AG08396 (cell line): ENCODE measurements around the gene ZNF423.
A peak's percentile ranks its signal among the peaks of the same experiment; 100 is the strongest.

Experiments used
- DNase-seq: peaks from one replicate; pipeline ENCODE4 v3.0.0; 2012; ENCODE audit warnings: low spot score, mixed read lengths

ZNF423 gene

GRCh38 chr16:49492896-49493626 lies 362.9 kb downstream of the ZNF423 start:
- DNase-seq, result no peak

- peak; percentile 82 for DNase-seq
Measured at GRCh38 chr16:49491771-49492761, 363.8 kb downstream of the ZNF423 start.

- no peak for DNase-seq
Measured at GRCh38 chr16:49491106-49491670, 364.7 kb downstream of the ZNF423 start.

- no peak for DNase-seq
Measured at GRCh38 chr16:49490321-49490705, 365.6 kb downstream of the ZNF423 start.

- no peak for DNase-seq
Measured at GRCh38 chr16:49489686-49490320, 366.1 kb downstream of the ZNF423 start.

- DNase-seq, result no peak
Measured at GRCh38 chr16:49488740-49489525, 367.0 kb downstream of the ZNF423 start.

- no peak for DNase-seq
Measured at GRCh38 chr16:49488336-49488735, 367.6 kb downstream of the ZNF423 start.

GRCh38 chr16:49487746-49488145 lies 368.2 kb downstream of the ZNF423 start:
- DNase-seq, result no peak

- DNase-seq, result no peak
Measured at GRCh38 chr16:49486400-49486799, 369.5 kb downstream of the ZNF423 start.

GRCh38 chr16:49485663-49486062 lies 370.2 kb downstream of the ZNF423 start:
- DNase-seq, result no peak

GRCh38 chr16:49484936-49485335 lies 371.0 kb downstream of the ZNF423 start:
- DNase-seq, result no peak

- peak; percentile 71 for DNase-seq
Measured at GRCh38 chr16:49484451-49484849, 371.5 kb downstream of the ZNF423 start.

GRCh38 chr16:49483651-49484450 lies 372.1 kb downstream of the ZNF423 start:
- DNase-seq, result no peak

GRCh38 chr16:49483251-49483650 lies 372.7 kb downstream of the ZNF423 start:
- DNase-seq, result no peak

GRCh38 chr16:49482690-49483089 lies 373.2 kb downstream of the ZNF423 start:
- DNase-seq, result no peak

GRCh38 chr16:49478616-49479015 lies 377.3 kb downstream of the ZNF423 start:
- DNase-seq, result no peak

- DNase-seq, result no peak
Measured at GRCh38 chr16:49478107-49478506, 377.8 kb downstream of the ZNF423 start.

- DNase-seq, result no peak
Measured at GRCh38 chr16:49477250-49477895, 378.5 kb downstream of the ZNF423 start.

- DNase-seq, result no peak
Measured at GRCh38 chr16:49474741-49475140, 381.2 kb downstream of the ZNF423 start.

GRCh38 chr16:49473773-49474172 lies 382.1 kb downstream of the ZNF423 start:
- DNase-seq, result no peak
